HEK293 (cell line): ENCODE results near the gene ZNF608.
A peak's percentile ranks its signal among the peaks of the same experiment; 100 is the strongest.

Experiments
- GLI2 ChIP-seq: fragments of 450-650 bp; formaldehyde crosslinking; IDR thresholded peaks from 2 replicates; pipeline ENCODE4; 2017; ENCODE audit warnings: missing biosample characterization, missing genetic modification characterization, low read depth, borderline replicate concordance
- INSM2 ChIP-seq: fragments of 450-650 bp; formaldehyde crosslinking; IDR thresholded peaks from 2 replicates; pipeline ENCODE4 v1.5.1; 2016; ENCODE audit warnings: missing biosample characterization, missing genetic modification characterization
- MEIS1 ChIP-seq: sonication (generic); formaldehyde crosslinking; IDR thresholded peaks from 2 replicates; pipeline ENCODE4 v1.8.1; 2022; ENCODE audit warnings: missing genetic modification reagents, mild to moderate bottlenecking, borderline replicate concordance
- MZF1 ChIP-seq: fragments of 450-650 bp; formaldehyde crosslinking; IDR thresholded peaks from 2 replicates; pipeline ENCODE4 v1.5.1; 2017; ENCODE audit warnings: missing biosample characterization, missing genetic modification characterization, borderline replicate concordance
- PRDM1 ChIP-seq: fragments of 450-650 bp; formaldehyde crosslinking; IDR thresholded peaks from 2 replicates; pipeline ENCODE4; 2016; ENCODE audit warnings: missing biosample characterization, missing genetic modification characterization
- PRDM10 ChIP-seq: fragments of 450-650 bp; formaldehyde crosslinking; IDR thresholded peaks from 2 replicates; pipeline ENCODE4 v1.5.1; 2016; ENCODE audit warnings: missing biosample characterization, missing genetic modification characterization
- PRDM6 ChIP-seq: fragments of 450-650 bp; formaldehyde crosslinking; IDR thresholded peaks from 2 replicates; pipeline ENCODE4 v1.5.1; 2017; ENCODE audit warnings: missing biosample characterization, missing genetic modification characterization
- RBAK ChIP-seq: fragments of 450-650 bp; formaldehyde crosslinking; IDR thresholded peaks from 2 replicates; pipeline ENCODE4 v1.5.1; 2016; ENCODE audit warnings: missing biosample characterization, missing genetic modification characterization
- REPIN1 ChIP-seq: fragments of 450-650 bp; formaldehyde crosslinking; IDR thresholded peaks from 2 replicates; pipeline ENCODE4 v1.5.1; 2017; ENCODE audit warnings: missing biosample characterization, missing genetic modification characterization, low read depth
- SP7 ChIP-seq: fragments of 450-650 bp; formaldehyde crosslinking; IDR thresholded peaks from 2 replicates; pipeline ENCODE4 v1.5.1; 2016; ENCODE audit warnings: missing biosample characterization, missing genetic modification characterization
- YY1 ChIP-seq: fragments of 450-650 bp; formaldehyde crosslinking; IDR thresholded peaks from 2 replicates; pipeline ENCODE4 v1.5.1; 2018; ENCODE audit warnings: missing biosample characterization, missing genetic modification characterization
- ZBTB48 ChIP-seq: fragments of 450-650 bp; formaldehyde crosslinking; IDR thresholded peaks from 2 replicates; pipeline ENCODE4 v1.5.1; 2016; ENCODE audit warnings: missing biosample characterization, missing genetic modification characterization
- ZNF146 ChIP-seq: fragments of 450-650 bp; formaldehyde crosslinking; IDR thresholded peaks from 2 replicates; pipeline ENCODE4 v1.5.1; 2016; ENCODE audit warnings: missing biosample characterization, missing genetic modification characterization
- ZNF155 ChIP-seq: fragments of 450-650 bp; formaldehyde crosslinking; IDR thresholded peaks from 2 replicates; pipeline ENCODE4 v1.5.1; 2016; ENCODE audit warnings: missing biosample characterization, missing genetic modification characterization
- ZNF23 ChIP-seq: fragments of 450-650 bp; formaldehyde crosslinking; IDR thresholded peaks from 2 replicates; pipeline ENCODE4 v1.5.1; 2016; ENCODE audit warnings: missing biosample characterization, missing genetic modification characterization, borderline replicate concordance
- ZNF335 ChIP-seq: fragments of 450-650 bp; formaldehyde crosslinking; conservative IDR thresholded peaks from 2 replicates; pipeline ENCODE4 v1.5.1; 2016; ENCODE audit warnings: missing biosample characterization, missing genetic modification characterization
- ZNF341 ChIP-seq: fragments of 450-650 bp; formaldehyde crosslinking; IDR thresholded peaks from 2 replicates; pipeline ENCODE4; 2016; ENCODE audit warnings: low read depth, missing biosample characterization, missing genetic modification characterization
- ZNF362 ChIP-seq: fragments of 450-650 bp; formaldehyde crosslinking; IDR thresholded peaks from 2 replicates; pipeline ENCODE4 v1.5.1; 2016; ENCODE audit warnings: missing biosample characterization, missing genetic modification characterization
- ZNF391 ChIP-seq: fragments of 450-650 bp; formaldehyde crosslinking; IDR thresholded peaks from 2 replicates; pipeline ENCODE4 v1.5.1; 2016; ENCODE audit warnings: low read depth, missing biosample characterization, missing genetic modification characterization, borderline replicate concordance
- ZNF416 ChIP-seq: fragments of 450-650 bp; formaldehyde crosslinking; IDR thresholded peaks from 2 replicates; pipeline ENCODE4 v1.5.1; 2016; ENCODE audit warnings: missing biosample characterization, missing genetic modification characterization
- ZNF433 ChIP-seq: fragments of 450-650 bp; formaldehyde crosslinking; IDR thresholded peaks from 2 replicates; pipeline ENCODE4 v1.5.1; 2016; ENCODE audit warnings: missing biosample characterization, missing genetic modification characterization, low read depth
- ZNF488 ChIP-seq: fragments of 450-650 bp; formaldehyde crosslinking; IDR thresholded peaks from 2 replicates; pipeline ENCODE4 v1.5.1; 2016; ENCODE audit warnings: missing biosample characterization, missing genetic modification characterization
- ZNF513 ChIP-seq: fragments of 450-650 bp; IDR thresholded peaks from 2 replicates; pipeline ENCODE4 v1.5.1; 2018; ENCODE audit warnings: missing biosample characterization, missing genetic modification characterization
- ZNF558 ChIP-seq: fragments of 450-650 bp; formaldehyde crosslinking; IDR thresholded peaks from 2 replicates; pipeline ENCODE4 v1.5.1; 2016; ENCODE audit warnings: missing biosample characterization, missing genetic modification characterization
- ZNF561 ChIP-seq: fragments of 450-650 bp; IDR thresholded peaks from 2 replicates; pipeline ENCODE4 v1.5.1; 2018; ENCODE audit warnings: missing biosample characterization, missing genetic modification characterization, borderline replicate concordance
- ZNF585B ChIP-seq: fragments of 450-650 bp; formaldehyde crosslinking; IDR thresholded peaks from 2 replicates; pipeline ENCODE4 v1.5.1; 2016; ENCODE audit warnings: missing biosample characterization, missing genetic modification characterization
- ZNF610 ChIP-seq: fragments of 450-650 bp; formaldehyde crosslinking; IDR thresholded peaks from 2 replicates; pipeline ENCODE4 v1.5.1; 2016; ENCODE audit warnings: missing biosample characterization, missing genetic modification characterization, borderline replicate concordance
- ZNF624 ChIP-seq: fragments of 450-650 bp; formaldehyde crosslinking; IDR thresholded peaks from 2 replicates; pipeline ENCODE4 v1.5.1; 2017; ENCODE audit warnings: missing biosample characterization, missing genetic modification characterization
- ZNF701 ChIP-seq: fragments of 450-650 bp; formaldehyde crosslinking; IDR thresholded peaks from 2 replicates; pipeline ENCODE4 v1.5.1; 2016; ENCODE audit warnings: missing biosample characterization, missing genetic modification characterization
- ZSCAN30 ChIP-seq: fragments of 450-650 bp; IDR thresholded peaks from 2 replicates; pipeline ENCODE4 v1.5.1; 2018; ENCODE audit warnings: missing biosample characterization, mild to moderate bottlenecking, missing genetic modification characterization, moderate library complexity
- ZXDB ChIP-seq: fragments of 450-650 bp; formaldehyde crosslinking; IDR thresholded peaks from 2 replicates; pipeline ENCODE4 v1.5.1; 2016; ENCODE audit warnings: missing biosample characterization, missing genetic modification characterization

Gene ZNF608

GRCh38 chr5:124697933-124698591, 48.4 kb downstream of the ZNF608 start (continued):
- TF ChIP-seq ZNF701 (tag by site-specific recombination) = no peak
- no peak for TF ChIP-seq PRDM10 (tag by site-specific recombination)
- TF ChIP-seq YY1 (tag by site-specific recombination) = no peak
- TF ChIP-seq SP7 (tag by site-specific recombination) = no peak
- no peak for TF ChIP-seq RBAK (tag by site-specific recombination)
- no peak for TF ChIP-seq ZNF513 (tag by site-specific recombination)
- TF ChIP-seq ZNF561 (tag by site-specific recombination) = peak; percentile 51; the same call in 1 of the 2 replicates
- no peak for TF ChIP-seq ZNF335
- TF ChIP-seq ZXDB = no peak
- peak; percentile 88; the same call in 1 of the 2 replicates for TF ChIP-seq MZF1 (tag by site-specific recombination)
- TF ChIP-seq REPIN1 (tag by site-specific recombination) = no peak
- no peak for TF ChIP-seq ZNF391 (tag by site-specific recombination)
- TF ChIP-seq ZNF558 = no peak
- TF ChIP-seq ZBTB48 (tag by site-specific recombination) = no peak
- 0 out of 2 replicates have a peak, but pooled peaks have one; percentile 58 for TF ChIP-seq ZSCAN30 (tag by site-specific recombination)
- no peak for TF ChIP-seq ZNF585B (tag by site-specific recombination)
- no peak for TF ChIP-seq ZNF341
- no peak for TF ChIP-seq INSM2 (tag by site-specific recombination)
- no peak for TF ChIP-seq ZNF362 (tag by site-specific recombination)
- TF ChIP-seq ZNF624 (tag by site-specific recombination) = no peak
- no peak for TF ChIP-seq MEIS1
- TF ChIP-seq ZNF433 (tag by site-specific recombination) = no peak
- TF ChIP-seq GLI2 (tag by site-specific recombination) = no peak
- no peak for TF ChIP-seq ZNF610 (tag by site-specific recombination)
- TF ChIP-seq ZNF146 = no peak
- TF ChIP-seq ZNF155 (tag by site-specific recombination) = no peak
- peak; percentile 76 for TF ChIP-seq PRDM6 (tag by site-specific recombination)
- TF ChIP-seq PRDM1 (tag by site-specific recombination) = 0 out of 2 replicates have a peak, but pooled peaks have one; percentile 8
- TF ChIP-seq ZNF416 (tag by site-specific recombination) = no peak
- TF ChIP-seq ZNF23 (tag by site-specific recombination) = no peak
- TF ChIP-seq ZNF488 (tag by site-specific recombination) = no peak
